Activated B cell treated with CpG ODN at 0.5 μM for 24 hours (primary cell): Measurements from ENCODE around the gene ADRA2C. TPM values are rescaled to one million over a fixed set of nuclear protein-coding genes. Genes with fewer than 3 reads are reported as not detected.
"Not testable (repeated sequence)": the region's sequence is repeated elsewhere in the genome, so short reads cannot be mapped to it uniquely, and the experiment has no call there.

Source experiments
- ATAC-seq: fragments of 200-7000 bp; cut with Tn5 transposase; one replicate; pipeline ENCODE4 v1.10.0; 2021; ENCODE audit warnings: low read depth, mild to moderate bottlenecking, moderate library complexity
- CTCF ChIA-PET: fragments of 350-600 bp; sonication (Branson Sonifier 250); formaldehyde crosslinking; loops from one replicate; lab custom pipeline; 2021; ENCODE audit warnings: antibody characterized with exemption; lab: Charles Lee
- POLR2A ChIA-PET: fragments of 350-600 bp; sonication (Branson Sonifier 250); formaldehyde crosslinking; loops from one replicate; lab custom pipeline; 2021; ENCODE audit warnings: antibody characterized with exemption; lab: Charles Lee
- DNase-seq: peaks from one replicate; pipeline ENCODE4 v3.0.0; 2022
- H3K27ac Mint-ChIP-seq: one replicate; pipeline ENCODE4 v1.8.0; 2020; ENCODE audit warnings: mixed read lengths
- H3K27me3 Mint-ChIP-seq: one replicate; pipeline ENCODE4 v1.8.0; 2021; ENCODE audit warnings: mixed read lengths
- H3K36me3 Mint-ChIP-seq: one replicate; pipeline ENCODE4 v1.8.0; 2021; ENCODE audit warnings: low read depth, mixed read lengths
- H3K4me1 Mint-ChIP-seq: one replicate; pipeline ENCODE4 v1.8.0; 2021; ENCODE audit warnings: mixed read lengths
- H3K4me3 Mint-ChIP-seq: one replicate; pipeline ENCODE4 v1.8.0; 2020; ENCODE audit warnings: mild to moderate bottlenecking, mixed read lengths
- H3K9me3 Mint-ChIP-seq: one replicate; pipeline ENCODE4 v1.8.0; 2020; ENCODE audit warnings: mixed read lengths
- intact Hi-C: fragments of 100-400 bp; cut with micrococcal nuclease; formaldehyde crosslinking; loops from one replicate; pipeline ENCODE4 v1.15.1; 2024
- total RNA-seq: library from RNA; stranded (reverse); gene quantifications from 2 replicates; pipeline ENCODE4 v1.2.3, GENCODE V29; 2022
- TF ChIP-seq, protein P1 (sequence below): fragments of 200-600 bp; IDR thresholded peaks from one replicate; pipeline ENCODE4 v1.8.0; 2022; ENCODE audit warnings: antibody characterized with exemption, mild to moderate bottlenecking

The ADRA2C gene
- total RNA-seq, 1 donor from 2014 or later: not detected

- Mint-ChIP-seq H3K27ac (no peak overlapping the region), H3K9me3 (no peaks in the 10 kb centered on the region), H3K4me1 (no peaks in the 10 kb centered on the region), H3K36me3 (no peaks in the 10 kb centered on the region), H3K4me3 (no peak overlapping the region), H3K27me3 (peaks cover 3% of the 10 kb centered on the region)
- intact Hi-C loops: no loop called here
- ChIA-PET CTCF (no interaction called here), POLR2A (no interaction called here)
- TF ChIP-seq, protein P1, sequence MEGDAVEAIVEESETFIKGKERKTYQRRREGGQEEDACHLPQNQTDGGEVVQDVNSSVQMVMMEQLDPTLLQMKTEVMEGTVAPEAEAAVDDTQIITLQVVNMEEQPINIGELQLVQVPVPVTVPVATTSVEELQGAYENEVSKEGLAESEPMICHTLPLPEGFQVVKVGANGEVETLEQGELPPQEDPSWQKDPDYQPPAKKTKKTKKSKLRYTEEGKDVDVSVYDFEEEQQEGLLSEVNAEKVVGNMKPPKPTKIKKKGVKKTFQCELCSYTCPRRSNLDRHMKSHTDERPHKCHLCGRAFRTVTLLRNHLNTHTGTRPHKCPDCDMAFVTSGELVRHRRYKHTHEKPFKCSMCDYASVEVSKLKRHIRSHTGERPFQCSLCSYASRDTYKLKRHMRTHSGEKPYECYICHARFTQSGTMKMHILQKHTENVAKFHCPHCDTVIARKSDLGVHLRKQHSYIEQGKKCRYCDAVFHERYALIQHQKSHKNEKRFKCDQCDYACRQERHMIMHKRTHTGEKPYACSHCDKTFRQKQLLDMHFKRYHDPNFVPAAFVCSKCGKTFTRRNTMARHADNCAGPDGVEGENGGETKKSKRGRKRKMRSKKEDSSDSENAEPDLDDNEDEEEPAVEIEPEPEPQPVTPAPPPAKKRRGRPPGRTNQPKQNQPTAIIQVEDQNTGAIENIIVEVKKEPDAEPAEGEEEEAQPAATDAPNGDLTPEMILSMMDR: no peak
- ATAC-seq: no peak
- DNase-seq: no peak
Observed at GRCh38 chr4:3814053-3814570, 47.9 kb downstream of the ADRA2C start.

DNA sequence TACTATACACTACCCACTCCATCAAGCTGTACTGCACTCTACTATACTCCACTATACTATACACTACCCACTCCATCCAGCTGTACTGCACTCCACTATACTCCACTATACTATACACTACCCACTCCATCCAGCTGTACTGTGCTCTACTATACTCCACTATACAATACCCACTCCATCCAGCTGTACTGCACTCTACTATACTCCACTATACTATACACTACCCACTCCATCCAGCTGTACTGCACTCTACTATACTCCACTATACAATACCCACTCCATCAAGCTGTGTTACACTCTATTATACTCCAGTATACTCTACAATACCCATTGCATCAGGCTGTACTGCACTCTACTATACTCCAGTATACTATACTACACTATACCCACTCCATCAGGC lies 48.7 kb downstream of the ADRA2C start:
- H3K36me3 Mint-ChIP-seq, H3K4me3 Mint-ChIP-seq, POLR2A ChIA-PET, H3K27me3 Mint-ChIP-seq, intact Hi-C loops, H3K9me3 Mint-ChIP-seq, H3K27ac Mint-ChIP-seq, CTCF ChIA-PET, DNase-seq, ATAC-seq, H3K4me1 Mint-ChIP-seq: not testable (repeated sequence)

GRCh38 chr4:3816256-3816825 lies 50.2 kb downstream of the ADRA2C start:
- H3K36me3 Mint-ChIP-seq: no peaks in the 10 kb centered on the region
- POLR2A ChIA-PET: no interaction called here
- DNase-seq (no peak), ATAC-seq (no peak)
- no peaks in the 10 kb centered on the region for H3K4me1 Mint-ChIP-seq
- TF ChIP-seq, protein P1: no peak
- H3K27me3 Mint-ChIP-seq: peaks cover 6% of the 10 kb centered on the region
- no peak overlapping the region for H3K27ac Mint-ChIP-seq
- H3K4me3 Mint-ChIP-seq: no peak overlapping the region
- intact Hi-C loops: no loop called here
- CTCF ChIA-PET: no interaction called here
- H3K9me3 Mint-ChIP-seq: no peaks in the 10 kb centered on the region

DNA sequence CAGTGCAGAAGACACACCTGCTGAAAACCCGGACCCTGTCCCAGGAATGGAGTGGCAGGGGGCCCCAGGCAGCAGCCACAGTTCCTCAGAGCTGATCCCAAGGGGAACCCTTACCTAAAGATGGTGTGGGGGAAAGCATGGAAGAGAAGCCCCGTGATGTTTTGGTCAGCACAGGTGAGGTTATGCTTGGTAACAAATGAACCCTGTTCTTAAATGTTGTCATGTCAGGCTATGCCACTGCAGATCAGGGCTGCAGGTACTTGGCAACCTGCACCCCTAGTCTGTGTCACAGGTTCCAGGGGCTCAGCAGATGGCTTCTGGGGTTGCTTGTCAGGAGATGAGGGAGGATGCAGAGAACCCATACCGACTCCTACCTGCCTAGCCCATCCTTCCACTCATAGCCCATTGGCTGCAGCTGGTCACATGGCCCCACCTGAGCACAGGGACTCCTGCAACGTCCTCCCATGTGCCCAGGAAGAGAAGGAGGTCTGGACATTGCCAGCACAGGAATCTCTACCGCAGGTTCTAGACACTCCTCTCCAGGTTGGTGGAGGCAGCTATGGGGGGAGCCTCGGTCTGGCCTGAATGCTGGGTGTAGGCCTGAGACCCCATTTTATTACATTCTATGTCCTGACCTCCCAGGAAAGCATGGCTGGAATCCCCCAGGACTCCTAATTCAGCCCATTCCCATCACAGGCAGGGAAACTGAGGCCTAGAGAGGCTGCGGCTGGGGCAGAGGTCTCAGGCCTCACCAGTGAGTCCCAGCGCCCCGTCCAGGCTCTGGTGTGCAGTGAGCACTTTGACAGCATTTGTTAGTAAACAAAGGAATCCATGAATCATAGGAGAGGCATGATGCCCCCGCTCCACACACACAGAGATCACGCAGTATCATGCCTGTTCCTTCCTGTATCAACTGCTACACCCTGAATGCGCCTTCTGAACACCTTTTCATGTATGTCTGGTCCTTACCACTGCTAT lies 51.1 kb downstream of the ADRA2C start:
- intact Hi-C loops: no loop called here
- no peaks in the 10 kb centered on the region for H3K9me3 Mint-ChIP-seq
- ATAC-seq (no peak), DNase-seq (no peak)
- CTCF ChIA-PET: no interaction called here
- no peaks in the 10 kb centered on the region for H3K4me1 Mint-ChIP-seq
- peaks cover 6% of the 10 kb centered on the region for H3K27me3 Mint-ChIP-seq
- H3K36me3 Mint-ChIP-seq: no peaks in the 10 kb centered on the region
- TF ChIP-seq, protein P1: no peak
- H3K27ac Mint-ChIP-seq: no peak overlapping the region
- POLR2A ChIA-PET: no interaction called here
- H3K4me3 Mint-ChIP-seq: no peak overlapping the region

Other genes starting within 250 kb of the ADRA2C start
- 60.9 and 62.9 TPM in 2 replicates for gene LRPAP1, start 234.0 kb upstream of the ADRA2C start, total RNA-seq